GF-D8 (cell line): ENCODE data around the gene OXA1L.
"Not testable (repeated sequence)": the region's sequence is repeated elsewhere in the genome, so short reads cannot be mapped to it uniquely, and the experiment has no call there.

Experiments
- DNase-seq: peaks from one replicate; lab custom pipeline; 2025; lab: John Stamatoyannopoulos, UW

The OXA1L gene

DNA sequence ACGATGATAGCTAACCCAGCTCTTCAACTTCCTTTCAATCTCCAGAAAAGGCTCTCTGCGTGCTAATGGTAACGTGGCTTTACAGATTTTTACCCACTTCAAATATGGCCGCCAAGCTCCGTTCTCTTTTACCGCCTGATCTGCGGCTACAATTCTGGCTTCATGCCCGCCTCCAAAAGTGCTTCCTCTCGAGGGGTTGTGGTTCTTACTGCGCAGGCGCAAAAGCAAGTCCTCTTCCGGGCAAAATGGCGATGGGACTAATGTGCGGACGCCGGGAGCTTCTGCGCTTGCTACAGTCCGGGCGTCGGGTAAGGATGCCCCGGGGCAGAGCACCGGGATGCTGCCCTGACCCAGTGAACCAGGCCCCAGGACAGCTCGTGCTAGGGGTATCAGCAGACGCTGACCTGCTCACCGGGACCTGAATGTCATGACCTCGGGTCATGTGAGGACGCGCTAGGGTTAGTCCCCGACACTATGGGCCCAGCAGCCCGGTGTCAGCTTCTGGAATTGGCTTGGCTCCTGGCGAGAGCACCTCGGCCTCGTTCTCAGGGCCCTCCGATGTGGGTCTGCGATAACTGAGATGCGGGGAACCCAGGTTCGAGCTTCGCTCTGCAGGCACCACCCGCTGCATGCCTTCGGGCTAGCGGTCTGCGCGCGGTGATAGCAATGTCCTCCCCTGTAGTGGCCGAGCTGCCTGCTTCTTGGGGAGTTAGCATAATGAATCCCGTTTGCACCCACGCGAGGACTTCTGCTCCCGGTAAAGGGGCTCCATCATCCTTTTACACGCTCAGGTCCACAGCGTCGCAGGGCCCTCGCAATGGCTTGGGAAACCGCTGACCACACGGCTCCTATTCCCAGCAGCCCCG, at the start of gene OXA1L:
TSS of gene OXA1L (plus strand) at position 232 of the 866 bp plus-strand sequence. CDS start at position 246, 14 bp downstream.
- peak; percentile 94 for DNase-seq

DNA sequence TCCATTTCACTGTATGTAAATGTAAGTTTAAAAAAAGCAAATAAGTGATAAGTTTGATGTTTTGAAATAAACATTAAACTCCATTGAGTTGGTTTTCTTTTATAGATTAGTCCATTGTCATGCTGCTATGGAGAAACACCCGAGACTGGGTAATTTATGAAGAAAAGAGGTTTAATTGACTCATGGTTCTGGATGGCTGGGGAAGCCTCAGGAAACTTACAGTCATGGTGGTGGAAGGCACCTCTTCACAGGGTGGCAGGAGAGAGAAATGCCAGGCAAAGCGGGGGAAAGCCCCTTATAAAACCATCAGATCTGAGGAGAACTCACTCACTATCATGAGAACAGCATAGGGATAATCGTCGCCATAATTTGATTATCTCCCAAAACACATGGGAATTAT, 48.4 kb upstream of the OXA1L start:
- DNase-seq: no peak

DNA sequence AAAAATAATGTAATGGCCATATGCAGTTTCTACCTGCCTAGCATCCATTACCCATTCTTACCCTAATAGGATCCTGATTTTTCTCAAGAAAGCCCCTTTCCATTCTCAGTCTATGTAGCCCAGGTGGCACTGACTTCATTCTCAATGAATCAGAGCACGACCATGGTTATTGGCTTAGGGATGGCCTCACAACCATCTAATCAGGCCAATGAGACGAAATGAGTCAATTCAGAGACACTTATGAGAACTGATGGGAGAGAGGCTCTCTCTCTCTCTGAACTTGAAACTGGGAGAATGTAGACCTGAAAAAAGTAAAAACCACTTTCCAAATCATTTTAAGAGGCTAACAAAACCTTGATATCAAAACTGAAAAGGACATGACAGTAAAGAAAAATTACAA, 45.3 kb upstream of the OXA1L start:
- DNase-seq: no peak

DNA sequence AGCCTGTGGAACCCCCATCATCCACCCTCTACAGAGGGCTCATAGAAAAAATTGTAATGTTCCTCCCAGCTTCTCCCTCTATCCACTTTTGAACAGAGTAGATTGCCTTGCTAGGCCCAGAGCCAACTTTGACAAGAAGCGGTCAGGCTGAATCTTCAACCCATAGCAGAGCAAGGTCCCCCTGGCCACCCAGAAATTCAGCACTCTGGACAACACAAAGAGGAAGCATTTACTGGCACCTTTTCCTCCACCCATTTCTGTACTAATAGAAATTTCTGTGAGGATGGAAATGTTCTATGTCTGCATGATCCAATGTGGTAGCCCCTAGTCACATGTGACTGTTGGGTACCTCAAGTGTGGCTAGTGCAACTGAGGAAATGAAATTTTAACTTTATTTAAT, 42.7 kb upstream of the OXA1L start:
- DNase-seq: no peak

DNA sequence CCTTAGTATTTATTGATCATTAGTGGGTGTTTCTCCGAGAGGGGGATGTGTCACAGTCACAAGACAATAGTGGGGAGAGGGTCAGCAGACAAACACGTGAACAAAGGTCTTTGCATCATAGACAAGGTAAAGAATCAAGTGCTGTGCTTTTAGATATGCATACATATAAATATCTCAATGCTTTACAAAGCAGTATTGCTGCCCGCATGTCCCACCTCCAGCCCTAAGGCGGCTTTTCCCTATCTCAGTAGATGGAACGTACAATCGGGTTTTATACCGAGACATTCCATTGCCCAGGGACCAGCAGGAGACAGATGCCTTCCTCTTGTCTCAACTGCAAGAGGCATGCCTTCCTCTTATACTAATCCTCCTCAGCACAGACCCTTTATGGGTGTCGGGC, 41.6 kb upstream of the OXA1L start:
- DNase-seq: not testable (repeated sequence)

DNA sequence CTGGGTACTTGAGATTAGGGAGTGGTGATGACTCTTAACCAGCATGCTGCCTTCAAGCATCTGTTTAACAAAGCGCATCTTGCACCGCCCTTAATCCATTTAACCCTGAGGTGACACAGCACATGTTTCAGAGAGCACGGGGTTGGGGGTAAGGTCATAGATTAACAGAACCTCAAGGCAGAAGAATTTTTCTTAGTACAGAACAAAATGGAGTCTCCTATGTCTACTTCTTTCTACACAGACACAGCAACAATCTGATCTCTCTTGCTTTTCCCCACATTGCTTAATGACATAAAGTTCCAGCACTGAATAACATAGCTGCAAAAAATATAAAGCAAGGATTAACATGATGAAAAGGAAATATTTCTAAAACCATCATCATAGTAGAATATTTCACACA, 41.1 kb upstream of the OXA1L start:
- not testable (repeated sequence) for DNase-seq

DNA sequence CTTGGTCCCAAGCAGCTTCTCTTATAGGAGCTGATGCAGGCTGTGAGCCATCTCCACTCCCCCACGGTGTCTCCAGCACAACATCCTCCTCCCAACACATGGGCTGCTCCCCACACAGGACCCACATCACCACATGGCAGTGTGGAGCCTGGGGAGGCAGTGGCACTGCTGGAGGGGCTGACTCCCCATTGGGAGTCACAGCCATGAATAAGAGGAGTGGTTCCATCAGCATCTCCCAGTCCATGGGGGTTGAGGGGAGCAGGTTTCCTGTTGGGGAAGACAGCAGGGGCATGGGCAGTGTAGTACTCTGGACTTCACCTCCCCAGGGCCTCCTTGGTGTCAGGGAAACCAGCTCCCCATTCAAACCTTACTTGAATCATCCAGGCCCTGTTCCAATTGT, 40.5 kb upstream of the OXA1L start:
- no peak for DNase-seq

DNA sequence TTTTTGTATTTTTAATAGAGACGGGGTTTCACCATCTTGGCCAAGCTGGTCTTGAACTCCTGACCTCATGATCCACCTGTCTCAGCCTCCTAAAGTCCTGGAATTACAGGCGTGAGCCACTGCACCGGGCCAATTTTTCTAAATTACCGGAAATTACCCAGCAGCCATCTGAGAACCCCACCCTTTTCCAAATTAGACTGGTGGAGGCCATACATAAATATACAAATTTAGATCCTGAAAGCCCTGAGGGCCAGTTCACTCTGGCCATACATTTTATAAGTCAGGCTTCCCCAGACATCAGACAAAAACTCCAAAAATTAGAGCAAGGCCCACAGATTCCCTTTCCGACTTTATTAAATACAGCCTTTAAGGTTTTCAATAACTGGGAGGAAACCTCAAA, 34.4 kb upstream of the OXA1L start:
- not testable (repeated sequence) for DNase-seq

DNA sequence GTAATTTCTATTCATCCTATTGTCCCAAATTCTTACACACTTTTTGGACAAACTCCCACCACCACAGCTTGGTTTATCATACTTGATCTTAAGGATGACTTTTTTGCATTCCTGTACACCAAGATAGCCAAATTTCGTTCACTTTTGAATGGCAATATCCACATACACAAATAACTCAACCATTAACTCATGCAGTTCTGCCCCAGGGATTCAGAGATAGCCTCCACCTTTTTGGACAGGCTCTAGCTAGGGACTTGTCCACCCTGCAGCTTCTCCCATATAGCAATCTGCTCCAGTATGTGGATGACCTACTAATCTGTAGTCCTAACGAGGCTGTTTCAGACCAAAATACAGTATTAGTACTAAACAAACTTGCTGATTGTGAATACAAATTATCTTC, 32.7 kb upstream of the OXA1L start:
- DNase-seq: no peak

DNA sequence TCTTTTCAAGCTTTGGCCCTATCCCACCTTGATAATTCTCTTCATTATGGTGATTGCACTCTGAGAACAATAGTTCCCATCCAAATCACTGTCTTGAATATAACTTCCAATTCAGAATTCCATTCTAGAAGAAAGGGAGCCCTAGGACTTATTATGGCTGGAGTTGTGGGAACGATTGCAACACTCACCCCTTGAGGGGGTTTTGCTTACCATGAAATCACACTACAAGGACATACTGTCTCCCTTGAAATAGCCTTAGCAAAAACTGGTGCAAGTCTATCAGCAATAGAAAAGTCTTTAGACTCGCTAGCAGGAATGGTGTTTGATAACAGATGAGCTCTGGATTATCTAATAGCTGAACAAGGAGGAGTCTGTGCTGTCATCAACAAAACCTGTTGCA, 31.4 kb upstream of the OXA1L start:
- no peak for DNase-seq

DNA sequence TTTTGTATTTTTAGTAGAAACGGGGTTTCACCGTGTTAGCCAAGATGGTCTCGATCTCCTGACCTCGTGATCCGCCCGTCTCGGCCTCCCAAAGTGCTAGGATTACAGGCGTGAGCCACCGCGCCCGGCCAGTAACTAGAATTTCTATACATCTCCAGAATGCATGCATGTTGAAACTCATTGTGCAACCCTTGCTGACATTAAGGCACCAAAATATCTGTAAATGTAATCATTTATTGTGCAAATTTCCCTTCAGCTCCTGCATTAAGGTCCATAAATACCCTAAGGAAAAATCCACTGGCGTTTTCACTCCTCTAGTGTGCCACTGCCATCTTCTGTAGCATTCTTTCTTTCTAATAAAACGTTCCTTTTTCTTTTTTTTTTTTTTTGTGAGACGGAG, 30.1 kb upstream of the OXA1L start:
- not testable (repeated sequence) for DNase-seq

DNA sequence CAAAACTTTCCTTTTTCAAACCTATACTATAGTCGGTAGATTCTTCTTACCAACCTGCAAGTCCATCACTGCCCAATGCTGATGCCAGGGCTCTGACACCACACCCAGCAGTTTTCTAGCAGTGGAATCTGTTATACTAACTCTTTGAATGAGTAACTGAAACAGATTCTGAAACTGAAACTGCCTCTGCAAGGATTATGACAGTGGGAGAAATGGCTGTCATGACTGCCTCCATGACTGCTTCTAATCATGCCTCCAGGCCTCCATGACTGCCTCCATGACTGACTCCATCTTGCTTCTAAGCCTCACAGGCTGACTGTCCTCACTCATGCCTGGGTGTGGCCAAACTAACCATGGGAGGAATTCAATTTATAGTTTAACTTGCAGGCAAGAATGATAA, 29.4 kb upstream of the OXA1L start:
- DNase-seq: no peak

DNA sequence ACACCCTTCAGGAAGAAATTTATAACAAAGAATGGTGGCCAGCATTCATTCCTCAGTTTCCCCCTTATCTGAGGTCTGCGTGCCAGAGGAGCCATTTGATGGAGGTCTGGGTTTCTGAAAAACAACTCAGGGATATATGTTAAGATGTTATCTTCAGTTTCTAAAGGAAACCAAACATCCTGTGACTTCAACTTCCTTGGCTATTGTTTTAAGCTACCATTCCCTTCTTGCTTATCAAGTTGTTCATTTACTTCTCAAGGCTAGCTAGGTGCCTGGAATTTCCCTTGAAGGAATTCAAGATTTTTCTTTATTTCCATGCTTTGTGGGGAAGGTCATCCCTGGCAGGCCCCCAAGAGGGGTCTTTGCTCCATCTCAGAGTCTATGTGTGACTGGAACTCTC, 27.1 kb upstream of the OXA1L start:
- DNase-seq: no peak

DNA sequence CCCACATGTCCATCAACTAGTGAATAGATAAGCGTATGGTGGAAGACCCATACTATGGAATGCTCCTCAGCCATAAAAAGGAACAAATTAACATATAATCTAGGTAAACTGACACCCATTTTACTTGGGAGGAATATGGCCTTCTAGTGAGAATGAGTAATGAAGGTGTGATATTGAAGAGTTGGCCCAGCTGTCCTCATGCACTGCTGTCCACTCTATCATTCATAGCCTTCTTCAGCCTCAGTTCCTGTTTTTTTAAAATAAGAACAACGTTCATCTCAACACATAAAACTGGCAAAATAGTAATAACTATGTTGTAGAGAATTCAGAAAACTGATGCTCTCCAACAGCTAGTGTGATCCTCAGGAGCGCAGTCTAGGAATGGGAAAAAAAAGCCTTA, 26.5 kb upstream of the OXA1L start:
- DNase-seq: no peak

DNA sequence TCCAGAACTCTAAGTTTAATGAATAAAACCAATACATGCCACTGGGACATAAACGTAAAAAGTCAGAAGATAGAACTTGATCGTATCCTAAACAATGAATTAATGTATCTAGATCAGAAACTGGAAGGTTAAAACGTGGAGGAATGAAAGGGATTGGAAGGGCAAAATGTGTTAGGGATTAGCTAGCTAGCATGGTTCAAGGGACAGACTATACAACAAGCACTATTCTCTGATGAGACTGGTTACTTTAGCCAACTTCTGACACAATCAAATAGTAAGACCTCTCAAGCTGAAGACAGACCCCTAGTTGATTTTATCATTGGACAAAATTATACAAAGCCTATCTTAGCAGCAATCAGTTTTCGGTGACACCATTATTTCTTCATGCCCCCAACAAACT, 18.7 kb upstream of the OXA1L start:
- no peak for DNase-seq

DNA sequence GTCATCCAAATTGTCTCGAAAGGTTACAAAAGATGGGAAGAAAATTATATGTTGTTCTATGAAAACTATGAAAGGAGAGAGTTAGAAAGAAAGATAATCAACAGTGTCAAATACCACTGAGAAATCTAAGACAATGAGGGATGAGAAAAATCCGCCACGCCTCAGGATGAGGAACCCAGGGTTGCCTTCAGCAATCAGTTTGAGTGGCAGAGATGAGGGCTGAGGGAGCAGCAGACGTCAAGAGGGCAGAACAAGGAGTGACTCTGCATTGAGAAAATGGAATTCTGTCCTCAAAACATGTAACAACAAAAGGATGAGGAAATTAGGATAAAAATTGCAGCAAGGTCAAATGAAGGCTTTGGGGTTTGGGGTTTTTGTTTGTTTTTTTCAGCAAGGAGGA, 18.3 kb upstream of the OXA1L start:
- DNase-seq: no peak

DNA sequence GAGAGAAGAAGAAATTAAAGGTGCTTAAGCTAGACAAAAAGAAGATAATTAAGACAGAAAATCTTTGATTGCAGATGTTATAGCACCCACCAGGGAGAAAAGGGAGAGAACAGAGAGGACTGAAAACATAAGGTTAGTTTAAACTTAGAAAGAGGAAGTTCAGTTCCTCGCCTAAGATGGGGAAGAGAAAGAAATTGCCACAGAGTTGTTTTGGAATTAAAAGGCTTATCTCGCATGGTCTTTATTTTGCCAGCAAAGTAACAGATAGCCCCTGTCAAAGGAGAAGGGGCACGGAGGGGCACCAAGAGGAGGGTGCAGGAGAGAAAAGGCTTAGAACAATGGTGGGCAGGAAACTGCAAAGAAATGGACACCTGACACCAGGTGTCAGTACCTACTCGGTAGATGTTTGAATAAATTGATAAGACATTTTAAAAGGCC, 17.8 kb upstream of the OXA1L start:
- DNase-seq: peak; percentile 50

DNA sequence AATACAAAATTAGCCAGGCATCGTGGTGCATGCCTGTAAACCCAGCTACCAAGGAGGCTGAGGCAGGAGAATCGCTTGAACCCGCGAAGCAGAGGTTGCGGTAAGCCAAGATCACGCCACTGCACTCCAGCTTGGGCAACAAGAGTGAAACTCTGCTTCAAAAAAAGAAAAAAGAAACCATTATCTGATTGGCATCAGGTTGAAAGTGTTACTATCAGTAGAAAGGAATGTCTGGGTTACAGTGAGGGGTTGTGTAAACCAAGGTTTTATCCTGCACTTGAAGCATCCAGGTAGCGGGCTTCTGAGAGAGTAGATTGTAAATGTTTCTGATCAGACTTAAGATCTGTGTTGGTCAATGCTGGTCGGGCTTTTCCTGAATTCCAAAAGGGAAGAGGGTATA, 14.1 kb upstream of the OXA1L start:
- DNase-seq: no peak

DNA sequence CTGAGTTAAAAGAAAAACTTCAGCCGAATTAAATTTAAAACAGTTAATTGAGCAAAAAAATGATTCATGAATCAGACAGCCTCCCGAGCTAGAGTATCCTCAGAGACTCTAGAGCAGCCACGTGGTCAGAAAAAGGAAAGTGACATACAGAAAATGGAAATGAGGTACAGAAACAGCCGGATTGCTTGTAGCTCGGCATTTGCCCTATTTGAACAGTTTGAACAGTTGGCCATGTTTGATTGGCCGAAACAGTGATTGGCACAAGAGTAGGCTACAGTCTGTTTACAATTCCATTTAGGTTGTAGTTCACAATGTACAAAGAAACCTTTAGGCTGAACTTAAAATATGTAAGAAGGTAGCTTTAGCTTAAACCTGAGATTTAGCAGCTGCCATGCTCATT, 12.9 kb upstream of the OXA1L start:
- DNase-seq: no peak

DNA sequence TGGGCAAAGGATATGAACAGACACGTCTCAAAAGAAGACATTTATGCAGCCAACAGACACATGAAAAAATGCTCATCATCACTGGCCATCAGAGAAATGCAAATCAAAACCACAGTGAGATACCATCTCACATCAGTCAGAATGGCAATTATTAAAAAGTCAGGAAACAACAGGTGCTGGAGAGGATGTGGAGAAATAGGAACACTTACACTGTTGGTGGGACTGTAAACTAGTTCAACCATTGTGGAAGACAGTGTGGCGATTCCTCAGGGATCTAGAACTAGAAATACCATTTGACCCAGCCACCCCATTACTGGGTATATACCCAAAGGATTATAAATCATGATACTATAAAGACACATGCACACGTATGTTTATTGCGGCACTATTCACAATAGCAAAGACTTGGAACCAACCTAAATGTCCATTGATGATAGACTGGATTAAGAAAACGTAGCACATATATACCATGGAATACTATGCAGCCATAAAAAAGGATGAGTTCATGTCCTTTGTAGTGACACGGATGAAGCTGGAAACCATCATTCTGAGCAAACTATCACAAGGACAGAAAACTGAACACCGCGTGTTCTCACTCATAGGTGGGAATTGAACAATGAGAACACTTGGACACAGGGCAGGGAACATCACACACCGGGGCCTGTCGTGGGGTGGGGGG, 8.4 kb upstream of the OXA1L start:
- not testable (repeated sequence) for DNase-seq

DNA sequence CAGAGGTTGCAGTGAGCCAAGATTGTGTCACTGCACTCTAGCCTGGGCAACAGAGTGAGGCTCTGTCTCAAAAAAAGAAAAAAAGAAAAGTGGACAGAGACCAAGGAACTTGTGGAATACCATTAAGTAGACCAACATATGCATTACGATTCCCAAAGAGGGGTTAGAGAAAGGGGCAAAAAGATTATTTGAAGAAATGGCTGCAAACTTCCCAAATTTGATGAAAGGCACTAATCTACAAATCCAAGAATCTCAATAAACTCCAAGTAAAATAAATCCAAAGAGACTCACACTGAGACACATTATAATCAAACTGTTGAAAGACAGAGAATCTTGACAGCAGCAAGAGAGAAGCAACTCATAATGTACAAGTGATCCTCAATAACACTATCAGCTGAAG, 4.8 kb upstream of the OXA1L start:
- DNase-seq: no peak

DNA sequence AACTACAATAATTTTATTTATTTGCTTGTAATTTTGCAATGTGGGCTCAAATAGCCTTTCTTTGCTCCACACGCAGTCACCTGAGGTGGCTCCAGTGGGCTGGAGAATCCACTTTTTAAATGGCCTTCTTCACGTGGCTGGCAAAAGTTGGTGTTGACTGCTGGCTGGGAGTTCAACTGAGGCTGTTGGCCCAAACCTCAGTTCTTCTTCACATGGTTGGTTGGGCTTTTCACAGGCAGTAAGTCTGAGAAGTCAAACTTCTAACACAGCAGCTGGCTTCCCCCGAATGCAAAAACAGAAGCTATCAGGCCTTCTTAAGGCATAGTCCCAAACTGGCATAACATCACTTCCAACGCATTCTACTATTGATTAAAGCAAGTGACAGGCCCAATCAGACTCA, 2.1 kb upstream of the OXA1L start:
- DNase-seq: no peak

DNA sequence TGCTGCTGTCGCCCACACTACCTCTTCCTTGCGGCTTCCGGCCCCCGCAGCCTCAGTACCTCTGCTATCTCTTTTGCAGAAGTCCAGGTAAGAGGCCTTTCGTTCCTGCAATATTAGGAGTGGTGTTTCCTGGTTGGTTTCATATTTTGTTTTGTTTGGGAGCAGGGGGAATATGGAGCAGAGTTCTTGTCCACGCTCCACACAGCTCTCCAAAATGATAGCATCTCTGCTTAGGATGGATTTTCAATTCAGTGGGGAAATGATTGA, 768 bp downstream of the OXA1L start:
- no peak for DNase-seq

DNA sequence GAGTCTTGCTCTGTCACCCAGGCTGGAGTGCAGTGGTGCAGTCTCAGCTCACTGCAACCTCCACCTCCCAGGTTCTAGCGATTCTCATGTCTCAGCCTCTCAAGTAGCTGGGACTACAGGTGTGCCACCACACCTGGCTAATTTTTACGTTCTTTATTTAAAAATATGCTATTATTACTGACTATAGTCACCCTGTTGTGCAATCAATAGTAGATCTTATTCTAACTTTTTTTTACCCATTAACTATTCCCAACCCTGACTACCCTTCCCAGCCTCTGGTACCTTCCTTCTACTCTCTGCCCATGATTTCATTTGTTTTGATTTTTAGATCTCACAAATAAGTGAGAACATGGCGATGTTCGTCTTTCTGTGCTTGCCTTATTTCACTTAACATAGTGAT, 2.5 kb downstream of the OXA1L start:
- DNase-seq: no peak
